ENCODE data around the gene OTUD7B. TPM values are rescaled to one million over a fixed set of nuclear protein-coding genes. Genes with fewer than 3 reads are reported as not detected.
"Not testable (repeated sequence)": the region's sequence is repeated elsewhere in the genome, so short reads cannot be mapped to it uniquely, and the experiment has no call there.

The OTUD7B gene
- total RNA-seq = 10 to 100 TPM in 1 of 2 donors, 1 to 10 TPM in 1; 5.9 to 10.5 TPM
- total RNA-seq = 14.7 to 38.0 reads per million in 2 donors

- H3K27ac Mint-ChIP-seq = peak within 1 kb of the TSS; percentile 98
- no peaks in the 10 kb centered on the region for H3K9me3 ChIP-seq (ENCODE audit: control insufficient read depth, low read length, poor library complexity, severe bottlenecking)
- H3K4me1 Mint-ChIP-seq = peaks cover 33% of the 10 kb centered on the region
- H3K27me3 Mint-ChIP-seq = no peaks in the 10 kb centered on the region
- peaks cover 7% of the 10 kb centered on the region for H3K36me3 Mint-ChIP-seq (ENCODE audit: low read depth)
- H3K4me3 Mint-ChIP-seq = peak within 1 kb of the TSS; percentile 100
- ATAC-seq (peak; percentile 84), DNase-seq (peak; percentile 28 to 43 (median 30))
Measured at GRCh38 chr1:150010393-150011115, at the start of gene OTUD7B. TSS of gene OTUD7B (minus strand) at chr1:150010726. CDS start at chr1:149977510, 33,216 bp downstream.

DNA sequence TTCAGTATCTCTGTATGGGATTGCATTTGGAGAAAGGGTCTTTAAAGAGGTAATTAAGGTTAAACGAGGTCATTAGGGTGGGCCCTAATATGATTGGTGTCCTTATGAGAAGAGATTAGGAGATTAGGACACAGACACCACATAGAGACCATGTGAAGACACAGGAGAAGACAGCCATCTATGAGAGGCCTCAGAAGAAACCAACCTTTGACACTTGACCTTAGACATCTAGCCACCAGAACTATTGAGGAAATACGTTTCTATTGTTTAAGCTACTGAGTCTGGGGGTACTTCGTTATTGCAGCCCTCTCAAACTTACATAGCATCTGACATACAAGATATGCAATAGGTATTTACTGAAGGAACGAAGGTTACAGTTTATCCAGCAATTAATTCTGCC, 49.7 kb upstream of the OTUD7B start:
- H3K36me3 Mint-ChIP-seq (ENCODE audit: low read depth) = no peaks in the 10 kb centered on the region
- DNase-seq (no peak), ATAC-seq (no peak)
- no peaks in the 10 kb centered on the region for H3K27me3 Mint-ChIP-seq
- H3K9me3 ChIP-seq (ENCODE audit: control insufficient read depth, low read length, poor library complexity, severe bottlenecking) = no peaks in the 10 kb centered on the region
- H3K4me3 Mint-ChIP-seq = no peak overlapping the region
- H3K4me1 Mint-ChIP-seq = peaks cover 2% of the 10 kb centered on the region
- no peak overlapping the region for H3K27ac Mint-ChIP-seq

GRCh38 chr1:150056407-150056806, 45.9 kb upstream of the OTUD7B start:
- ATAC-seq (no peak), DNase-seq (no peak)
- Mint-ChIP-seq H3K4me3 (no peak overlapping the region), H3K4me1 (no peaks in the 10 kb centered on the region), H3K36me3 (ENCODE audit: low read depth) (no peaks in the 10 kb centered on the region), H3K27me3 (no peaks in the 10 kb centered on the region), H3K27ac (no peak overlapping the region)
- no peaks in the 10 kb centered on the region for H3K9me3 ChIP-seq (ENCODE audit: control insufficient read depth, low read length, poor library complexity, severe bottlenecking)

- ATAC-seq; H3K4me3 Mint-ChIP-seq; DNase-seq; H3K27me3 Mint-ChIP-seq; H3K27ac Mint-ChIP-seq; H3K36me3 Mint-ChIP-seq (ENCODE audit: low read depth); H3K9me3 ChIP-seq (ENCODE audit: control insufficient read depth, low read length, poor library complexity, severe bottlenecking); H3K4me1 Mint-ChIP-seq: not testable (repeated sequence)
Measured at GRCh38 chr1:150055507-150055906, 45.0 kb upstream of the OTUD7B start.

- H3K4me1 Mint-ChIP-seq = no peaks in the 10 kb centered on the region
- H3K36me3 Mint-ChIP-seq (ENCODE audit: low read depth) = no peaks in the 10 kb centered on the region
- DNase-seq = no peak
- H3K27me3 Mint-ChIP-seq = no peaks in the 10 kb centered on the region
- no peak for ATAC-seq
- H3K9me3 ChIP-seq (ENCODE audit: control insufficient read depth, low read length, poor library complexity, severe bottlenecking) = no peaks in the 10 kb centered on the region
- H3K27ac Mint-ChIP-seq = no peak overlapping the region
- no peak overlapping the region for H3K4me3 Mint-ChIP-seq
Measured at GRCh38 chr1:150053926-150054325, 43.4 kb upstream of the OTUD7B start.

DNA sequence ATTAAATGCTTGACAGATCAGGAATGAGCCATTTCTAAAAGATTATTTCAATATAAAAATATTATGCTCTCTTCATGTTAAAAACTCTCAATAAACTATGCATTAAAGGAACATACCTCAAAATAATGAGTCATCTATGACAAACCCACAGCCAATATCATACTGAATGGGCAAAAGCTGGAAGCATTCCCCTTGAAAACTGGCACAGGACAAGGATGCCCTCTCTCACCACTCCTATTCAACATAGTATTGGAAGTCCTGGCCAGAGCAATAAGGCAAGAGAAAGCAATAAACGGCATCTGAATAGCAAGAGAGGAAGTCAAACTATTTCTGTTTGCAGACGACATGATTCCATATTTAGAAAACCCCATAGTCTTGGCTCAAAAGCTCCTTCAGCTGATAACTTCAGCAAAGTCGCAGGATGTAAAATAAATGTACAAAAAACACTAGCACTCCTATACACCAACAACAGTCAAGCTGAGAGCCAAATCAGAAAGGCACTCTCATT, 41.4 kb upstream of the OTUD7B start:
- not testable (repeated sequence) for H3K27me3 Mint-ChIP-seq; H3K9me3 ChIP-seq (ENCODE audit: control insufficient read depth, low read length, poor library complexity, severe bottlenecking); ATAC-seq; H3K4me1 Mint-ChIP-seq; H3K36me3 Mint-ChIP-seq (ENCODE audit: low read depth); H3K4me3 Mint-ChIP-seq; H3K27ac Mint-ChIP-seq; DNase-seq

DNA sequence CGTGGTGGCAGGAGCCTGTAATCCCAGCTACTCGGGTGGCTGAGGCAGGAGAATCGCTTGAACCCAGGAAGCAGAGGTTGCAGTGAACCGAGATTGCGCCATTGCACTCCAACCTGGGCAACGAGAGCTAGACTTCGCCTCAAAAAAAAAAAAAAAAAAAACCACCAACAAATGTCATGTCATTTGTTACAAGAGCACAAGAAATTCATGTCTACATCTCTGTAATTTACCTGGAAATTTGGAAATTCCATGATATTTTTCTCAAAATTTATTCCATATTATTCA, 40.5 kb upstream of the OTUD7B start:
- ATAC-seq (no peak), DNase-seq (no peak)
- no peaks in the 10 kb centered on the region for H3K9me3 ChIP-seq (ENCODE audit: control insufficient read depth, low read length, poor library complexity, severe bottlenecking)
- peaks cover 8% of the 10 kb centered on the region for H3K27me3 Mint-ChIP-seq
- H3K4me3 Mint-ChIP-seq = no peak overlapping the region
- H3K27ac Mint-ChIP-seq = no peak overlapping the region
- H3K4me1 Mint-ChIP-seq = peaks cover 2% of the 10 kb centered on the region
- peaks cover 5% of the 10 kb centered on the region for H3K36me3 Mint-ChIP-seq (ENCODE audit: low read depth)

DNA sequence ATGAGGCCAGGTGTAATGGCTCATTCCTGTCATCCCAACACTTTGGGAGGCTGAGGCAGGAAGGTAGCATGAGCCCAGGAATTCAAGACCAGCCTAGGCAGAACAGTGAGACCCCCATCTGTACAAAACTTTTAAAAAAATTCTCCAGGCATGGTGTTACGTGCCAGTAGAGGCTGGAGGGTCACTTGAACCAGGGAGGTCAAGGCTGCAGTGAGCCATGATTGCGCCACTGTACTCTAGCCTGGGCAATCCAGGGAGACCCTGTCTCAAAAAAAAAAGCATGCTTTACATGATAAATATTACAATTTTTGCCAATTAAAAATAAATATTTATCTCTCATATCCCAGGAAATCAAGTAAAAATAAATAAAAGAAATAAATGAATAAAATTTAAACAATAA, 39.4 kb upstream of the OTUD7B start:
- Mint-ChIP-seq H3K27me3 (peaks cover 8% of the 10 kb centered on the region), H3K4me3 (no peak overlapping the region), H3K4me1 (peaks cover 2% of the 10 kb centered on the region), H3K36me3 (ENCODE audit: low read depth) (peaks cover 5% of the 10 kb centered on the region), H3K27ac (no peak overlapping the region)
- DNase-seq (no peak), ATAC-seq (no peak)
- H3K9me3 ChIP-seq (ENCODE audit: control insufficient read depth, low read length, poor library complexity, severe bottlenecking) = no peaks in the 10 kb centered on the region

DNA sequence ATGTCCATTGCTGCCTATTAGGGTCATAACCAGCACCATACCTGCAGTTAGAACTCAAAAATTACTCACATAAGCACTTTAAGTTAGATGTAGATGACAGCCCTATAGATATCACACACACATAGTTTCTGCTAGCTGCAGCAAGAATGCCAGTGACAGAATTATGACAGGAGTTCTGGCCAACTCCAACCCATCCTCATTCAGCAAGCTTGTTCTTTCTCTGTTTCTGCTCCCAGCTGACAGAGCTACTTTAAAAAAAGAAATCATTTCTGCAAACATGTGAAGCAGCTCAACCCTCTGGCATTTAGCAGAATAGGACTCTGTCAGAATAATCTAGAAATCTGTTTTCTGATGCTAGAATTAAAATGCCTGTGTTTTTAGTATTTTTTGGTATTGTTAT, 23.8 kb upstream of the OTUD7B start:
- ATAC-seq = no peak
- Mint-ChIP-seq H3K36me3 (ENCODE audit: low read depth) (no peaks in the 10 kb centered on the region), H3K27ac (no peak overlapping the region), H3K4me3 (no peak overlapping the region), H3K27me3 (no peaks in the 10 kb centered on the region), H3K4me1 (no peaks in the 10 kb centered on the region)
- DNase-seq = no peak
- H3K9me3 ChIP-seq (ENCODE audit: control insufficient read depth, low read length, poor library complexity, severe bottlenecking) = no peaks in the 10 kb centered on the region

DNA sequence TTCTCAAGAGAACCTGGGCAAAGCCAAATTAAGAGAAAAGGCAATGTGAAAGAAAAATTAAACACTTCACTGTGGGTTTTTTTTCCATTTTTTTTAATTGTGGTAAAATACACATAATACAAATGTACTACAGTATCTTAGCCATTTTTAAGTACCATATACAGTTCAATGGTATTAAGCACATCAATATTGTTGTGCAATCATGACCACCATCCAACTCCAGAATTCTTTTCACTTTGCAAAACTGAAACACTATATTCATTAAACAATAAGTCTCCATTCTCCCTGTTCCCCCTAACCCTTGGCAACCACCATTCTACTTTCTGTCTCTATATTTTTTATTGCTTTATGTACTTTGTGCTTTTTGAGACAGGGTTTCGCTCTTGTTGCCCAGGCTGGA, 17.8 kb upstream of the OTUD7B start:
- Mint-ChIP-seq H3K4me3 (no peak overlapping the region), H3K36me3 (ENCODE audit: low read depth) (no peaks in the 10 kb centered on the region), H3K27me3 (peaks cover 9% of the 10 kb centered on the region), H3K27ac (no peak overlapping the region), H3K4me1 (peaks cover 1% of the 10 kb centered on the region)
- no peaks in the 10 kb centered on the region for H3K9me3 ChIP-seq (ENCODE audit: control insufficient read depth, low read length, poor library complexity, severe bottlenecking)
- DNase-seq (no peak), ATAC-seq (no peak)

DNA sequence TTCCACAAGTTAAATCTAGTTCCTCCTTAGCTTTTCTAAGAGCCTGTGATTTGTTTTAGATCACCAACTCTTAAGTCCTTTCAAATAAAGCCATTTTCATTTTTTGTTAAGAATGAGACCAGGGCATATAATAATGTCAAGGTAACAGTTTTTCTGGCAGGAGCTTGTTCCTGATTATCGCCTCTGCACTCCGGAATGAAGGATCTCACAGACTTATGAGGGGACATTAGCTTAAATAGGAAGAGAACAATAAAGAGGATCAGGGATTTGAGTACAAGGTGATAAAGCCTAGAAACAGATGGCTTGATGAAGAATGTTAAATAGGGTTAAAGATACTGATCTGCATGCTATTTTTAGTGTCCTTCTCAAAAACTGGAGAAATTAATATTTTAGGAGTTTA, 13.6 kb upstream of the OTUD7B start:
- H3K9me3 ChIP-seq (ENCODE audit: control insufficient read depth, low read length, poor library complexity, severe bottlenecking) = no peaks in the 10 kb centered on the region
- DNase-seq (no peak), ATAC-seq (no peak)
- H3K36me3 Mint-ChIP-seq (ENCODE audit: low read depth) = no peaks in the 10 kb centered on the region
- no peak overlapping the region for H3K27ac Mint-ChIP-seq
- H3K27me3 Mint-ChIP-seq = peaks cover 19% of the 10 kb centered on the region
- peaks cover 5% of the 10 kb centered on the region for H3K4me1 Mint-ChIP-seq
- H3K4me3 Mint-ChIP-seq = no peak overlapping the region

DNA sequence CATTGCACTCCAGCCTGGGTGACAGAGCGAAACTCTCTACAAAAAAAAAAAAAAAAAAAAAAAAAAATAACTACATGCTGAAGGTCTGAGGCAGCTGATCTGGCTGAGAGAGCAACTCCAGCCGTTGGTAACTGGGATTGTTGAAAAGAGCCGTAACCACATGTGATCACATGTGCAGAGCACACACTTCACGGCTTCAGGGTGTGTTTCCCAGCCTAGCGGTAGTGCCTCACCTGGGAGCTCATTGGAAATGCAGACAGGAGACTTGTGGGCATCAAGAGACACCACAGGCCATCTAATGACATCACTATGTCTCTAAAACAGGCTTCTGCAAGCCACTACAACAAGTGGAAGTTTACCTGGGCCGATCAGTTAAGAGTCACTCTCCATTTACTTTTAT, 11.8 kb upstream of the OTUD7B start:
- Mint-ChIP-seq H3K36me3 (ENCODE audit: low read depth) (no peaks in the 10 kb centered on the region), H3K4me3 (no peak overlapping the region), H3K27me3 (peaks cover 26% of the 10 kb centered on the region), H3K4me1 (peaks cover 5% of the 10 kb centered on the region), H3K27ac (no peak overlapping the region)
- no peaks in the 10 kb centered on the region for H3K9me3 ChIP-seq (ENCODE audit: control insufficient read depth, low read length, poor library complexity, severe bottlenecking)
- DNase-seq = no peak
- no peak for ATAC-seq

DNA sequence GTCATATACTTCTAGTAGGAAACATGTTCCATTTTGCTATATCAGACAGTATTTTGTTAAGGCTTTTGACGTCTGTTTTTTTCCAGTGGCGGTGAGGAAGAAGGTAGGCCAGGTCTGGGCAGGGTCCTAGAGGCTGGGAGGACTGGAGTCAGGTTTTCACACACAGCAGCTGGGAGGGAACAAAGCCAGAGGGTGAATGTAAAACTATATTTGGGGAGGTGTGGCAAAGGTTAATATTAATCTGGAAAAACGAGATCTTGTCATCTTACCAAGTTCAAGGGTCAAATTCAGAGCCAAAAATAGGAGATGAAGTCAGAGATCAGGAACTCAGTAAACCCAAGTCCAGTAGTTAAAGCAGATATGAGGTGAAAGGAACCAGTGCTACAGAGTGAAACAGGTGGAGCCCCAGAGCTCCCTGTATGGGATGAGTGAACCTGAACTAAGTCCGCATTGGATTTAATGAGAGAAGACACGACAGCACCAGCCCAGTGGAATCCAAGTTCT, 10.7 kb upstream of the OTUD7B start:
- no peak for ATAC-seq
- Mint-ChIP-seq H3K4me3 (peak overlapping the region; percentile 25), H3K27ac (no peak overlapping the region), H3K4me1 (peaks cover 5% of the 10 kb centered on the region), H3K36me3 (ENCODE audit: low read depth) (no peaks in the 10 kb centered on the region), H3K27me3 (peaks cover 26% of the 10 kb centered on the region)
- DNase-seq = no peak
- H3K9me3 ChIP-seq (ENCODE audit: control insufficient read depth, low read length, poor library complexity, severe bottlenecking) = no peaks in the 10 kb centered on the region

GRCh38 chr1:150020711-150021110, 10.2 kb upstream of the OTUD7B start:
- Mint-ChIP-seq H3K27ac (no peak overlapping the region), H3K4me1 (peaks cover 5% of the 10 kb centered on the region), H3K27me3 (peaks cover 26% of the 10 kb centered on the region), H3K4me3 (no peak overlapping the region), H3K36me3 (ENCODE audit: low read depth) (no peaks in the 10 kb centered on the region)
- H3K9me3 ChIP-seq (ENCODE audit: control insufficient read depth, low read length, poor library complexity, severe bottlenecking) = no peaks in the 10 kb centered on the region
- DNase-seq (no peak), ATAC-seq (no peak)
